HepG2 (cell line): ENCODE results near the gene USP36. TPM values are rescaled to one million over a fixed set of nuclear protein-coding genes. Genes with fewer than 3 reads are reported as not detected.

Experiments used
- ATAC-seq: fragments of 200-7000 bp; cut with Tn5 transposase; 3 replicates; pipeline ENCODE4 v1.9.1; 2020; ENCODE audit warnings: mild to moderate bottlenecking, moderate library complexity
- BruUV-seq: library from RNA; stranded (reverse); fragments of 400-500 nt; replicated peaks from 2 replicates; lab custom pipeline; 2021; lab: Mats Ljungman, UMichigan
- CTCF ChIA-PET: fragments of 300-600 bp; formaldehyde crosslinking; extraction: SDS; loops from one replicate; lab custom pipeline; 2021; ENCODE audit warnings: low total read pairs, inconsistent platforms, low intra/inter-chr PET ratio; lab: Yijun Ruan, JAX
- POLR2A ChIA-PET: fragments of 350-600 bp; sonication (Branson Sonifier 250); formaldehyde crosslinking; loops from one replicate; lab custom pipeline; 2020; ENCODE audit warnings: antibody characterized with exemption, inconsistent platforms; lab: Yijun Ruan, JAX
- DNase-seq: peaks from one replicate; pipeline ENCODE4 v3.0.0-alpha.2; 2015; ENCODE audit warnings: low spot score
- FAIRE-seq: peaks from 3 replicates; lab custom pipeline; 2011; peaks lifted over from hg19 to GRCh38; lab: Jason Lieb, UNC
- H2AFZ ChIP-seq: one replicate; pipeline ENCODE4 v1.6.1; 2011; ENCODE audit warnings: low read length, inconsistent platforms
- H3K27ac ChIP-seq: fragments of 300-600 bp; 3 replicates; pipeline ENCODE4 v1.8.0; 2011; ENCODE audit warnings: mixed run types, mild to moderate bottlenecking, mixed read lengths, low read length, inconsistent platforms; ENCODE audit not compliant: insufficient read depth; ENCODE audit errors: extremely low read length
- H3K27me3 ChIP-seq, 2 experiments: fragments of 200-600 bp in 1 of 2; 2 replicates in 1 of 2; 3 replicates in 1 of 2; pipeline versions ENCODE4 v1.6.0 to v1.8.0; 2011; ENCODE audit warnings: low read length in 2 of 2, mild to moderate bottlenecking in 2 of 2, moderate library complexity in 2 of 2, inconsistent platforms in 1 of 2; ENCODE audit not compliant: insufficient read depth in 2 of 2, control insufficient read depth in 1 of 2
- H3K36me3 ChIP-seq, 2 experiments: fragments of 200-600 bp in 1 of 2; replicated peaks in 1 of 2; 2 replicates in 1 of 2; 3 replicates in 1 of 2; pipeline versions ENCODE4 v1.5.1 to v1.8.0; 2011; ENCODE audit warnings: low read length in 2 of 2, inconsistent platforms in 1 of 2; ENCODE audit not compliant: insufficient read depth in 2 of 2, control insufficient read depth in 1 of 2
- H3K4me1 ChIP-seq: 2 replicates; pipeline ENCODE4 v1.5.1; 2012; ENCODE audit warnings: low read length, inconsistent platforms; ENCODE audit not compliant: insufficient read depth
- H3K4me2 ChIP-seq: 2 replicates; pipeline ENCODE4 v1.6.0; 2011; ENCODE audit warnings: low read depth, low read length, inconsistent platforms
- H3K4me3 ChIP-seq, 3 experiments: fragments of 200-600 bp in 1 of 3; sonication (generic), shearing (Covaris generic) in 1 of 3; replicated peaks in 1 of 3; 2 replicates each; pipeline ENCODE4 v1.5.1; 2011 to 2016; ENCODE audit warnings: low read length in 3 of 3, inconsistent platforms in 2 of 3, low read depth in 2 of 3, mild to moderate bottlenecking in 2 of 3, control low read depth in 1 of 3, mixed read lengths in 1 of 3; ENCODE audit not compliant: insufficient read depth in 1 of 3
- H3K79me2 ChIP-seq: one replicate; pipeline ENCODE4 v1.6.1; 2011; ENCODE audit warnings: low read length, inconsistent platforms; ENCODE audit not compliant: insufficient read depth
- H3K9ac ChIP-seq: 2 replicates; pipeline ENCODE4 v1.6.0; 2011; ENCODE audit warnings: mild to moderate bottlenecking, low read depth, low read length, inconsistent platforms; ENCODE audit not compliant: insufficient read depth
- H3K9me3 ChIP-seq: 2 replicates; pipeline ENCODE4 v1.5.1; 2012; ENCODE audit warnings: mild to moderate bottlenecking, low read length
- H4K20me1 ChIP-seq: 2 replicates; pipeline ENCODE4 v1.6.0; 2011; ENCODE audit warnings: inconsistent platforms, mild to moderate bottlenecking, low read length, moderate library complexity; ENCODE audit not compliant: insufficient read depth
- ELF4 ChIP-seq: sonication (generic); formaldehyde crosslinking; IDR thresholded peaks from 2 replicates; pipeline ENCODE4 v1.5.0; 2020; ENCODE audit warnings: missing genetic modification reagents, mild to moderate bottlenecking, moderate library complexity, borderline replicate concordance
- GFI1 ChIP-seq: sonication (generic); formaldehyde crosslinking; IDR thresholded peaks from 2 replicates; pipeline ENCODE4 v1.5.0; 2020; ENCODE audit warnings: missing genetic modification reagents, mild to moderate bottlenecking, borderline replicate concordance
- MBD4 ChIP-seq: IDR thresholded peaks from 2 replicates; pipeline ENCODE4 v1.6.1; 2012; ENCODE audit warnings: low read length, inconsistent platforms, borderline replicate concordance
- NFKB2 ChIP-seq: sonication (generic); formaldehyde crosslinking; IDR thresholded peaks from 2 replicates; pipeline ENCODE4 v1.4.0; 2020; ENCODE audit warnings: missing genetic modification reagents, borderline replicate concordance
- SNAPC2 ChIP-seq: sonication (generic); formaldehyde crosslinking; IDR thresholded peaks from 2 replicates; pipeline ENCODE4 v1.8.1; 2022; ENCODE audit warnings: mild to moderate bottlenecking, missing genetic modification reagents
- ZBTB7A ChIP-seq: sonication (generic); formaldehyde crosslinking; IDR thresholded peaks from 2 replicates; pipeline ENCODE4 v1.8.0; 2022; ENCODE audit warnings: mild to moderate bottlenecking, missing genetic modification reagents
- ZNF136 ChIP-seq: sonication (generic); formaldehyde crosslinking; IDR thresholded peaks from 2 replicates; pipeline ENCODE4 v1.8.1; 2022; ENCODE audit warnings: low read depth, mild to moderate bottlenecking, moderate library complexity, missing genetic modification reagents
- ZNF230 ChIP-seq: sonication (generic); formaldehyde crosslinking; IDR thresholded peaks from 2 replicates; pipeline ENCODE4 v1.4.0; 2020; ENCODE audit warnings: mild to moderate bottlenecking, missing genetic modification reagents
- ZNF441 ChIP-seq: sonication (generic); formaldehyde crosslinking; IDR thresholded peaks from 2 replicates; pipeline ENCODE4 v1.7.0; 2021; ENCODE audit warnings: missing genetic modification reagents, borderline replicate concordance
- ZNF766 ChIP-seq: sonication (generic); formaldehyde crosslinking; IDR thresholded peaks from 2 replicates; pipeline ENCODE4 v1.5.0; 2020; ENCODE audit warnings: missing genetic modification reagents, borderline replicate concordance
- ZNF772 ChIP-seq: sonication (generic); formaldehyde crosslinking; IDR thresholded peaks from 2 replicates; pipeline ENCODE4 v1.5.0; 2020; ENCODE audit warnings: mild to moderate bottlenecking, missing genetic modification reagents
- ZNF841 ChIP-seq: sonication (generic); formaldehyde crosslinking; IDR thresholded peaks from 2 replicates; pipeline ENCODE4 v1.8.1; 2023; ENCODE audit warnings: missing genetic modification reagents, borderline replicate concordance
- ZNF883 ChIP-seq: sonication (generic); formaldehyde crosslinking; IDR thresholded peaks from 2 replicates; pipeline ENCODE4 v1.5.1; 2020; ENCODE audit warnings: mild to moderate bottlenecking, missing genetic modification reagents; ENCODE audit errors: not compliant biosample characterization
- WGBS: methylation state at CpG from one replicate; pipeline ENCODE4 v1.1.6; 2017; ENCODE audit warnings: low lambda C conversion rate; 5-methylcytosine and 5-hydroxymethylcytosine counted together
- in situ Hi-C: cut with HindIII; loops from 2 replicates; pipeline ENCODE4 v1.10.0; 2017; ENCODE audit warnings: low pct_unique_long_range_greater_than_20kb; ENCODE audit not compliant: extremely low pct_ligation_motif_present
- intact Hi-C: fragments of 100-400 bp; cut with micrococcal nuclease; formaldehyde crosslinking; loops from one replicate; pipeline ENCODE4 v1.10.0; 2022; ENCODE audit not compliant: unreplicated experiment
- polyA plus RNA-seq, 8 experiments: library from polyadenylated mRNA; depleted of rRNA in 3 of 8; stranded (reverse) in 7 of 8; unstranded in 1 of 8; fragments of >200 nt; fragmentation: Illumina TruSeq in 4 of 8; extraction: Trizol in 4 of 8; gene quantifications; 2 replicates each; pipeline versions ENCODE4 v1.2.1 to v1.2.3, GENCODE V29; 2011 to 2016; ENCODE audit warnings: low read depth in 4 of 8, missing spikeins in 1 of 8, mixed read lengths in 1 of 8; ENCODE audit not compliant: insufficient read depth in 1 of 8
- total RNA-seq, 5 experiments: library from RNA; depleted of rRNA; stranded (reverse); fragments of >200 nt; fragmentation: Illumina TruSeq; extraction: Trizol; gene quantifications; 2 replicates each; pipeline ENCODE4 v1.2.3, GENCODE V29; 2016; ENCODE audit warnings: low read depth in 1 of 5
- TF ChIP-seq, protein P1 (sequence below): sonication (generic); formaldehyde crosslinking; IDR thresholded peaks from 2 replicates; pipeline ENCODE4 v1.4.0; 2020; ENCODE audit warnings: missing genetic modification reagents
- TF ChIP-seq, protein P2 (sequence below): sonication (generic); formaldehyde crosslinking; IDR thresholded peaks from 2 replicates; pipeline ENCODE4 v1.8.0; 2022; ENCODE audit warnings: missing genetic modification reagents, mild to moderate bottlenecking, moderate library complexity, borderline replicate concordance
- TF ChIP-seq, protein P3 (sequence below): sonication (generic); formaldehyde crosslinking; IDR thresholded peaks from 2 replicates; pipeline ENCODE4 v1.4.0; 2020; ENCODE audit warnings: missing genetic modification reagents
- TF ChIP-seq, protein P4 (sequence below): IDR thresholded peaks from 2 replicates; pipeline ENCODE4 v1.6.1; 2012; ENCODE audit warnings: low read depth, low read length, improper control_type of control experiment

USP36 gene
- total and polyA plus RNA-seq, 2 of the 13 experiments (the other 11 are each of a cell fraction or from before 2014, with no cell fraction given), result 29.6 to 45.9 TPM

DNA sequence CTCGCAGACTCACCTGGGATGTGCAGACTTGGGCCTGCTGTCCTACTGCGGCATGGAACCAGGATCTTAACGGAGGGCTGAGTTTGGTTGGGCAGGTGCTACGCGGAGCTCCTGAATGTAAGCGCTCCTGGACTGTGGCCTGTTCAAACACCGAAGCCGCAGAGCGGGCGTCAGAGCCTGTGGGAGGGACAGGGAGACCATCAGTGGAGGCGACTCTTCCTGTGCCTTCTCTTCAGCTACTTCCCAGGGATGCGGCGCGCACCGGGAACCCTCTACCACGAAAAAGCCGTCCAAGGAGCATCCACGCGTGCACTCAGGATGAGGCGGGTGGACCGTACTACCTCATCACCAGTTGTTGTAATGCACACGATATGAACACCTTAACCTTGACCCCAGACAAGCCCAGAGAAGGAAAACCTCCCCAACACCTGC lies 2.0 kb downstream of the USP36 start (continued):
- TF ChIP-seq ZNF883 (CRISPR knock-in tag) (peak; percentile 41), ELF4 (CRISPR knock-in tag) (no peak), ZBTB7A (CRISPR knock-in tag) (no peak), ZNF441 (peak; percentile 59; the same call in 1 of the 2 replicates), ZNF766 (CRISPR knock-in tag) (peak; percentile 68; the same call in 1 of the 2 replicates)
- TF ChIP-seq, all 625 proteins: peak for 82

DNA sequence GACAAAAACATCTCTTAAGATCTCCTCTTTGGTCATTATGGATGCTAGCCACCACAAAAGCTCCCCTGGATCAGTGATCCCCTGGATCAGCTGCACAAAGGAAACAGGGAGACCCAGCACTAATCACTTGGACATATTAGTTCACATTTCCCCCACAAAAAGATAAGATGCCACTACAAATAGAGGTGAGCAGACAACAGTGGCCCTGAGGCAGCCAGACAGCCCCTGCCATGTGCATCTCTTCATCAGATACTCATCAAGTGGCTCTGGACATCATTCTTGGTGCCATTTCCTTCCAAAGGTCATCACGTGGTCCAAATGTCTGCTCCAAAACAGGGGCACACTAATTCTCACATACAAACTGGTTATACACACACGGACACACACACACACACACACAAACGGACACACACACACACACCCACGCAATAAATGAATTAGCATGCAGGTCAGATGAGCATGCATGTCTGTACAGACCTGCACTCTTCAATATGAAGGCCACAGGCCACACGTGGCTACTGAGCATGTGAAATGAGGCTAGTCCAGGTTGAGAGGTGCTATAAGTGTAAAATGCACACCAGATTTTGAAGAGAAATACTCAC lies 4.1 kb downstream of the USP36 start:
- Histone ChIP-seq H3K79me2 (peaks cover 45% of the 10 kb centered on the region), H3K4me1 (peaks cover 45% of the 10 kb centered on the region), H3K9me3 (no peaks in the 10 kb centered on the region), H3K4me2 (no peak overlapping the region), H3K36me3 (peaks cover 31 to 56% of the 10 kb centered on the region in 2 experiments), H3K9ac (no peak overlapping the region), H4K20me1 (peaks cover 26% of the 10 kb centered on the region), H3K4me3 (no peak overlapping the region), H3K27ac (no peak overlapping the region), H3K27me3 (no peaks in the 10 kb centered on the region; a peak in 1 of 5 replicates), H2AFZ (no peak overlapping the region)
- DNase-seq (no peak), FAIRE-seq (no peak), ATAC-seq (no peak)
- ChIA-PET POLR2A (no interaction called here), CTCF (no interaction called here)
- in situ Hi-C loops, result no loop called here
- 97% methylated on average over 5 of the region's 5 CpGs for WGBS
- BruUV-seq, result no TSS peak
- intact Hi-C loops, result no loop called here
- TF ChIP-seq, protein P1, sequence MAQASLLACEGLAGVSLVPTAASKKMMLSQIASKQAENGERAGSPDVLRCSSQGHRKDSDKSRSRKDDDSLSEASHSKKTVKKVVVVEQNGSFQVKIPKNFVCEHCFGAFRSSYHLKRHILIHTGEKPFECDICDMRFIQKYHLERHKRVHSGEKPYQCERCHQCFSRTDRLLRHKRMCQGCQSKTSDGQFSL (CRISPR knock-in tag), result no peak
- TF ChIP-seq, protein P2, sequence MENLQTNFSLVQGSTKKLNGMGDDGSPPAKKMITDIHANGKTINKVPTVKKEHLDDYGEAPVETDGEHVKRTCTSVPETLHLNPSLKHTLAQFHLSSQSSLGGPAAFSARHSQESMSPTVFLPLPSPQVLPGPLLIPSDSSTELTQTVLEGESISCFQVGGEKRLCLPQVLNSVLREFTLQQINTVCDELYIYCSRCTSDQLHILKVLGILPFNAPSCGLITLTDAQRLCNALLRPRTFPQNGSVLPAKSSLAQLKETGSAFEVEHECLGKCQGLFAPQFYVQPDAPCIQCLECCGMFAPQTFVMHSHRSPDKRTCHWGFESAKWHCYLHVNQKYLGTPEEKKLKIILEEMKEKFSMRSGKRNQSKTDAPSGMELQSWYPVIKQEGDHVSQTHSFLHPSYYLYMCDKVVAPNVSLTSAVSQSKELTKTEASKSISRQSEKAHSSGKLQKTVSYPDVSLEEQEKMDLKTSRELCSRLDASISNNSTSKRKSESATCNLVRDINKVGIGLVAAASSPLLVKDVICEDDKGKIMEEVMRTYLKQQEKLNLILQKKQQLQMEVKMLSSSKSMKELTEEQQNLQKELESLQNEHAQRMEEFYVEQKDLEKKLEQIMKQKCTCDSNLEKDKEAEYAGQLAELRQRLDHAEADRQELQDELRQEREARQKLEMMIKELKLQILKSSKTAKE, result no peak
- TF ChIP-seq ZNF841 (CRISPR knock-in tag), result no peak
- no peak for TF ChIP-seq SNAPC2 (CRISPR knock-in tag)
- no peak for TF ChIP-seq MBD4
- no peak for TF ChIP-seq ZNF772 (CRISPR knock-in tag)
- TF ChIP-seq GFI1 (CRISPR knock-in tag), result no peak
- no peak for TF ChIP-seq ZNF230 (CRISPR knock-in tag)
- TF ChIP-seq ZNF136 (CRISPR knock-in tag), result no peak
- TF ChIP-seq NFKB2, result no peak
- TF ChIP-seq, protein P3, sequence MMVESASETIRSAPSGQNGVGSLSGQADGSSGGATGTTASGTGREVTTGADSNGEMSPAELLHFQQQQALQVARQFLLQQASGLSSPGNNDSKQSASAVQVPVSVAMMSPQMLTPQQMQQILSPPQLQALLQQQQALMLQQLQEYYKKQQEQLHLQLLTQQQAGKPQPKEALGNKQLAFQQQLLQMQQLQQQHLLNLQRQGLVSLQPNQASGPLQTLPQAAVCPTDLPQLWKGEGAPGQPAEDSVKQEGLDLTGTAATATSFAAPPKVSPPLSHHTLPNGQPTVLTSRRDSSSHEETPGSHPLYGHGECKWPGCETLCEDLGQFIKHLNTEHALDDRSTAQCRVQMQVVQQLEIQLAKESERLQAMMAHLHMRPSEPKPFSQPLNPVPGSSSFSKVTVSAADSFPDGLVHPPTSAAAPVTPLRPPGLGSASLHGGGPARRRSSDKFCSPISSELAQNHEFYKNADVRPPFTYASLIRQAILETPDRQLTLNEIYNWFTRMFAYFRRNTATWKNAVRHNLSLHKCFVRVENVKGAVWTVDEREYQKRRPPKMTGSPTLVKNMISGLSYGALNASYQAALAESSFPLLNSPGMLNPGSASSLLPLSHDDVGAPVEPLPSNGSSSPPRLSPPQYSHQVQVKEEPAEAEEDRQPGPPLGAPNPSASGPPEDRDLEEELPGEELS (CRISPR knock-in tag), result no peak
- TF ChIP-seq, protein P4, sequence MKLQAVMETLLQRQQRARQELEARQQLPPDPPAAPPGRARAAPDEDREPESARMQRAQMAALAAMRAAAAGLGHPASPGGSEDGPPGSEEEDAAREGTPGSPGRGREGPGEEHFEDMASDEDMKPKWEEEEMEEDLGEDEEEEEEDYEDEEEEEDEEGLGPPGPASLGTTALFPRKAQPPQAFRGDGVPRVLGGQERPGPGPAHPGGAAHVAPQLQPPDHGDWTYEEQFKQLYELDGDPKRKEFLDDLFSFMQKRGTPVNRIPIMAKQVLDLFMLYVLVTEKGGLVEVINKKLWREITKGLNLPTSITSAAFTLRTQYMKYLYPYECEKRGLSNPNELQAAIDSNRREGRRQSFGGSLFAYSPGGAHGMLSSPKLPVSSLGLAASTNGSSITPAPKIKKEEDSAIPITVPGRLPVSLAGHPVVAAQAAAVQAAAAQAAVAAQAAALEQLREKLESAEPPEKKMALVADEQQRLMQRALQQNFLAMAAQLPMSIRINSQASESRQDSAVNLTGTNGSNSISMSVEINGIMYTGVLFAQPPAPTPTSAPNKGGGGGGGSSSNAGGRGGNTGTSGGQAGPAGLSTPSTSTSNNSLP, result no peak
